Epidermal melanocyte (primary cell): ENCODE results near the gene RAP1GAP2.
A peak's percentile ranks its signal among the peaks of the same experiment; 100 is the strongest.
"Not testable (repeated sequence)": the region's sequence is repeated elsewhere in the genome, so short reads cannot be mapped to it uniquely, and the experiment has no call there.

Experiments
- DNase-seq: peaks from one replicate; pipeline ENCODE4 v3.0.0; 2011; ENCODE audit warnings: low spot score; ENCODE audit not compliant: insufficient read length

The RAP1GAP2 gene

DNA sequence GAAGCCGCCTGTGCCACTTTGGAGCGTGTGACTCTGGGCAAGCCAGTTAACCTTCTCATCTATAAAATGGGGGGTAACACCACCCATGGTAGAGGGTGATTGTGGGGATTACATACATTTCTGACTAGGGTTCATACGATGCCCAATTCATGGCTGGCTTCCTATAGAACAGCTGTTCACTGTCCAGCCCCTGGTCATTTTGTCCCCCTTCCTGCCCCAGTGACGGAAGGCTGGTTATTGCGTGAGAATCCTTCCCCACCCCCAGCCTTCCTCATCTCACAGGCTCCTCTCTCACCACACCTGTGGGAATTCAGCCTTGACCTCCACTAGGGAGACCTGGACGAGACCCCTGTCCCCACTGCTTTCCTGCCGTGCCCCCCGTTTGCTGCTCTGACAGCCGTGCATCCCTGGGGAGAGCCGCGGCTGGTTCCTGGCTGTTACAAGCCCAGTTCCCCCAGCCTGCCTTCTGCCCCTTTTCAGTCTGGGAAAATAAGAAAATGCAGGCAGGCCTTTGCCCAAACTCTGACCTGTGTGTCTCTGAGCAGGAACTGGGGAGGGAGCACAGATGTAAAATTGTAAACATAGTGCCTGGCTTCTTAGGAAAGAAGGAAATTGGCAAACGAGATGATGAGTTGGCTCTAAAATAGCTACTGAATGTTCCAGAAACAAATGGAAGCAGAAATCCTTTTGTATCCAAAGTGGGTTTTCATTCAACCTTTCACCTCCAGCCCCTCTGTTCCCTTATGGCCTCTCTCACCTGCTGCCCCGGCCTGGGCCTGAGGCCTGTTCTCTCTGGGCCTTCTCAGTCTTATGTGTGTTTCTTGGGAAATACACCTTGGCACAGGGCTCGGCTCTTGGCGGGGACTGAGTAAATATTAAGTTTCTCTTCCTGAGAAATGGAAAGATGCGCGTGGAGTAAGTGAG, 199.9 kb downstream of the RAP1GAP2 start:
- DNase-seq: no peak

DNA sequence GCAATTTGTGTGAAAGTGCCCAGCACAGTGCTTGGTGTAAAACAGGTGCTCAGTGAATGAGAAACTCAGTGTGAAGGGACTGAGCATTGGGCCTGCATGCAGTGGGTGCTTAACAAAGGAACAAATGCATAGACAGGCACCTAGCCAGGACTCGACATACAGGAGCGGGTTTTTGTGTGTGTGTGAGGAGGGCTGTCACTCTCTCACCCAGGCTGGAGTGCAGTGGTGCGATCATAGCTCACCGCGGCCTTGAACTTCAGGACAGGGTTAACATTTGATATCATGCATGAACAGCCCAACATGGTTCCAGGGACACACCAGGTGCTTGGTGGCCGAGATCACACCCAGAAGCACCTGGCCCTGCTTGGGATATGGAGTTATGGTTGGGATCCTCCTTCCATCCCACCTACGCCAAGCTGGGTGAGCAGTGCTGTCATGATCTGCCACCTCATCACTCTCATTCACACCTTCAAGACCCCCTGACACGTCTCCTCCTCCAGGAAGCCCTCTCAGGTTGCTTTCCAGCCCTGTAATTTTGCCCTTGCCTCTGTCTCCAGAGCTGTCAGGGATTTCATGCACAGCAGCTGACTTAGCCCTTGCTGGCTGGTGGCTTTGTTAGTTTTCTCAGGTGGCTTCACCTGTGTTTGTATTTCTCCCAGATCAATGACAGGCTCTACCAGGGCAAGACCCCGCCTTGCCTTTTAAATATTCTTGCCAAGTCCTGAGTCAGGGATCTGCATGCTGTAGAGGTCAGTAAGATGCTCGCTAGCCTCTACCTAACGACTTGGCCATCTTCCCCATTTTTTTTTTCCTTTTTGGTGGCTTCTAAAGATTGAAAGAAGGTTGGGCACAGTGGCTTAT, 200.8 kb downstream of the RAP1GAP2 start:
- DNase-seq: no peak

GRCh38 chr17:2998469-2998901, 202.2 kb downstream of the RAP1GAP2 start:
- not testable (repeated sequence) for DNase-seq

DNA sequence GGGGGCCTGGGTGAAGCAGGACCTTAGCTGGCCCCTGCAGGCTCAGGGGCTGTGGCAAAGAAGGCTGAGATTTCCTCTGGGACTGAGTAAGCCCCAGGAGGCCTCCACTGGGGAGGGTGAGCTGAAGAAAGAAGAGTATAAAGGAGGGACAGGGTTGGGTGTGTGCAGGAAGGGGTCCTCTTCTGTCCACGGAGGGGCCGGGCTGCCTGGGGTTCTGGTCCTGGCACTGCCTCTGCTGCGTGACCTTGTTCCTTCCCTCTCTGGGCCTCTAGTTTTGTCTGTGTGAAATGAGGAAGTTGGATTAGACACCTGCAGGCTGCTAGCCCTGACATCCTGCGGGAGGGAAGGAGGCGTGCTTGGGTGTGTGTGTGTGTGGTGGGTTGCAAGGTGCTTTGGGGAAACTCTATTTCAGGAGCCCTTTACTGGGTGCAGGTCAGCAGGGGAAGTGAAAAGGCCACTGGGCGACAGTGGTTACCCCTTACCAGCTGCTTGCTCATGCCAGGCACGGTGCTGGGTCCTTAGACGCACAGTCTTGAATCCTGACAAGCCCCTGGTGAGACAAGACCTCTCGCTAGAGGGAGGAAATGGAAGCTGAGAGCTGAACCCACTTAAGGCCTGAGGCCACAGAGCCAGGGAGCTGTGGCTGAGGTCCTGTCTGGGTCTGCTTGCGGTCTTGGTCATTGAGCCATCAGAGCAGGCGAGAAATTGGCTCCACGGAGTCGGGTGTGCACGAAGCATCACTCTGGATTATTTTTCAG, 206.5 kb downstream of the RAP1GAP2 start:
- DNase-seq: no peak

DNA sequence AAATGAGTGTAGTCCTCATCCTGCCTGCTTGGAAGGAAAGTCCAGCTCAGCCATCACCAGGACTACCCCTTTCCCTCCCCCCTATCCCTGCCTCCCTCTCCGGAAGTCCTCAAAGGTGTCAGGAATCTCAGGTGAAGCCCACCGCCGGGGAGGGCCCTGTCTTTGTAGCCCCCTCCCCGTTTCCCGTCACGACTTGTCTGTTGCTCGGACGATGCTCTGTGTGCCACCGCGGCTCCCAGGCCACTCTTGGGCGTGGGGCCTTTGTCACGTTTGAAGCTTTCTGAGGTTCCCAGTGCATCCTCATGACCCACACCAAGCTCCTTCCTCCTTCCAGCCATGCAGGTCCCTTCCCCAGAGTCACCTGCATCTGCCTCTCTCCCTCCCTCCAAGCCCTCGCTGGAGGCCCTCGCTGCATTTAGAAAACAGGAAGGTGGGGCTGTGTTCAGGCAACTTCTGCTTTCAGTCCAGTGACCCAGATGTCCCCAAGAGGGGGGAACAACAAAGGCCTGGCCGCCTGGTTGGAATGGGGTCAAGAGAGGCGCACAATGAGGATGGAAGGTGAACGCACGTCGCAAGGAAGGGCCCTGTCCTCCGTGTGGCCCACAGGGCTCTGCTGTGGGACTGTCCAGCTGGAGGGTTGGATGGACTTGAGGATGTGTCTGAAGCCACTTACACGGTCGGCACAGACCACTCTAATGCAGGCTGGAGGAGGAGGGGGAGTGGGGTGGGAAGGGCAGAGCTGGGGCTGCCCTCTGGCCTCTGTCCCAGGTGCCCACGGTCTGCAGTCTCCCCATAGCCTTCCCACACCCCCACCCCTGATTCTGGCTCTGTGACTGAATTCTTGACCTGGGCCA, 207.3 kb downstream of the RAP1GAP2 start:
- DNase-seq: no peak

- DNase-seq: peak; percentile 99
These were observed 208.0 kb downstream of the RAP1GAP2 start for GRCh38 chr17:3004150-3004801.

DNA sequence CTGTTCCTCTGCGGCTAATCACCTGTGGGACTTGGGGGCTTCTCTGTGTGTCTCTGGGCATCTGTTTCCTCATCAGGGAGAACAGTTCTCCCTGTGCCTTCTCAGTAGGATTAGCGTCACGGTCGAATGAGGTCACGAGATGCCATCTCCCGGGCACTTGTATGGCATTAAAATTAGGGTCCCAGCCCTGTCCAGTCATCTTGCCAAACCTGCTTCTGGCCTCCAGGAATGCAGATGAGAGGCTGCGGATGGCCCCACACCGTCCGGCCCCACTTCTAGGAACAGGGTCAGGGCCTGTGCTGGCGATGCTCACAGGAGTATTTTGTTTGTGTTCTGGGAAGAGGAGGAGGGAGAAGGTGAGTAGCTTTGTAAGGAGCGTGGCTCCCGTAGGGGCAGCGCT, 208.7 kb downstream of the RAP1GAP2 start:
- no peak for DNase-seq

DNA sequence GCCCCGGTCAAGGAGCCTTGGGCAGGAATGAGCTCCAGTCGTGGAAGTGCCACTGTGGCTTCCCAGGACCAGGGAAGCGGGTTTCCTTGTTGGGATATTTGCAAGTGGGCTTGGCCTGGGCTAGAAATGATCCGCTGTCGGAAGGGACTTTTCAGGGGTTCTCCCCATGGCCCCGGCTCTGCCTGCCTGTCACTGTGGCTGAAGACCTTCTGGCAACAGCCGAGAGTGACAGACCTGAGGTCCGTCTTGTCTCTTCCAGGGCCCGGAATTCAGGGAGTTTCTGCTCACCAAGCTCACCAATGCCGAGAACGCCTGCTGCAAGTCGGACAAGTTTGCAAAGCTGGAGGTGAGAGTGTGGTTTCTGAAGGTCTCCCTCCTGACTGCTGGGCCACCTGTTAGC, 209.5 kb downstream of the RAP1GAP2 start:
- no peak for DNase-seq

GRCh38 chr17:3006801-3007200, 210.6 kb downstream of the RAP1GAP2 start:
- no peak for DNase-seq

GRCh38 chr17:3007651-3008121, 211.4 kb downstream of the RAP1GAP2 start:
- no peak for DNase-seq

- DNase-seq: no peak
These were observed 212.4 kb downstream of the RAP1GAP2 start for GRCh38 chr17:3008336-3009288.

GRCh38 chr17:3009411-3009920, 213.2 kb downstream of the RAP1GAP2 start:
- DNase-seq: no peak

DNA sequence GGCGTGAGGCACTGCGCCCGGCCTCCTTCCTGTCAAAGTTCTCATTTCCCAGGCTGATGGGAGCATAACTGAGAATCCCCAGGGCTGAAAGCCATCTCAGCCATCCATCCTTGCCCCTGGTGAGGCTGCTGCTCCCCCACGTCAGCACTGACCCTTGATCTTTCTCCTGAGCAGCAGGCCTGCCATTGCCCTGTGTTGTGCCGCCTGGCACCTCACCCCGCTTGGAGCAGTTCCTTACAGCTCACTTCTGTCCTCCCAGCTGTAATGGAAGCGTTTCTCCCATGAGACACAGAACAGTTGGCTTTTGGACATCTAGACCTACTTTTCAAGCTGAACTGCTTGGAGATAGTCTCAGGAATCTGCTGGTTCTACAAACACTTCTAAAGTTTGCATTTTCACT, 215.7 kb downstream of the RAP1GAP2 start:
- no peak for DNase-seq

- DNase-seq: peak; percentile 63
These were observed 216.8 kb downstream of the RAP1GAP2 start for GRCh38 chr17:3012926-3013581.

- DNase-seq: no peak
These were observed 219.7 kb downstream of the RAP1GAP2 start for GRCh38 chr17:3015890-3016289.

DNA sequence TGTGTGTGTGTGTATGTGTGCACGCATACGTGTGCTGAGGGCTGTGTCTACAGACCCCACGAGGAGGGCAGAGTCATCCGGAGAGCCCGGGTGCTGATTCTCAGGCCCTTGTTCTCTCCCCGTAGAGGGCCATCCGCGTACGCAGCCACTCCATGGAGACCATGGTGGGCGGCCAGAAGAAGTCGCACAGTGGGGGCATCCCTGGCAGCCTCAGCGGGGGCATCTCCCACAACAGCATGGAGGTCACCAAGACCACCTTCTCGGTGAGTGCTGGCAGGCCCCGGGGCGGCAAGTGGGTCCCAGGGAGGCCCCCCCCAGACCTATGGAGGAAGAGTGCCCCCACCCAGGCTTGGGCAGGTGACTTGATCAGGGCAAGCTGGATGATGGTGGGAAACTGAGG, 221.7 kb downstream of the RAP1GAP2 start:
- no peak for DNase-seq

DNA sequence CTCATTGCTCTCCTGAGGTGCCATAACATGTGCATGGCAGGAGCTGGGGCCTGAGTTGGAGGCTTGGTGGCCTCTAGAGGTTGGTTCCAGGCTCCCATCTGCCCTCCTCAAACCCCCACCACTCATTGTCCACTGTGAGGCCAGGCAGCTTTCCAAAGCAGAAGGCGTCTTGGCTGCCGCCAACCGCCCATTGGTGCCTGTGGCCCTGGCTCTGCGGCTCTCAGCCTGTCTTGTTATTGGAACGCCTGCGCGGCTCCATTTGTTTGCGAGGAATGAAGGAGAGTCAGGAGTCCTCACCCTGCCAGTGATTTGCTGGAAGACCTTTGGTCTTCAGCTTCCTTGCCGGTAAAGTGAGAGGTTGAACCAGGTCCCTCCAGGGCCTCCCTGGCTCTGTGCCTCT, 223.5 kb downstream of the RAP1GAP2 start:
- DNase-seq: no peak

DNA sequence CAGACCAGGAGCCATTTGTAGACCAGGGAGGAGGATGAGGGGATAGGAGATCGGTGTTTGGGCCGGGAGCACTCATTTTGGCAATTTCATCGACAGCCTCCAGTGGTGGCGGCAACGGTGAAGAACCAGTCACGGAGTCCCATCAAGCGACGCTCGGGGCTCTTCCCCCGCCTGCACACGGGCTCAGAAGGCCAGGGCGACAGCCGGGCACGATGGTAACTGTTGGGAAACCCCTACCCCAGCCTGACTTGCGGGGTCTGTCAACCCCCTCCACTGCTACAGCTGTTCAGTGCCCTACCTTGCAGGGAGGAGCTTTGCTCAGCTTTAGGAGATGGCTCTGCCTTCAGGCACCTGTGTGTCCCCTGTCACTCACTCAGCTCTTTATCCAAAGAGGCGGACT, 224.1 kb downstream of the RAP1GAP2 start:
- DNase-seq: no peak
